Uterus (tissue), 4 donors: ENCODE measurements around the gene MYH11. TPM values are rescaled to one million over a fixed set of nuclear protein-coding genes. Genes with fewer than 3 reads are reported as not detected.

ENCODE experiments used
- DNase-seq, 2 donors: peaks; one replicate each; pipeline ENCODE4 v3.0.0-alpha.2; 2019 to 2020
- H3K27ac ChIP-seq, 2 donors: fragments of 200-600 bp; sonication (generic); 1 replicate in 1 of 2; 2 replicates in 1 of 2; pipeline ENCODE4 v1.5.1; 2016 to 2018
- H3K27me3 ChIP-seq, 2 donors: fragments of 200-600 bp; sonication (generic); one replicate each; pipeline ENCODE4 v1.5.1; 2018 to 2019; ENCODE audit warnings: control low read depth in 1 of 2
- H3K36me3 ChIP-seq, 2 donors: fragments of 200-600 bp; sonication (generic); one replicate each; pipeline ENCODE4 v1.5.1; 2019; ENCODE audit warnings: control low read depth in 1 of 2
- H3K4me1 ChIP-seq, 2 donors: fragments of 200-600 bp; sonication (generic); one replicate each; pipeline ENCODE4 v1.5.1; 2018 to 2019; ENCODE audit warnings: control low read depth in 1 of 2
- H3K4me3 ChIP-seq, 2 donors: fragments of 200-600 bp; sonication (generic); 1 replicate in 1 of 2; 2 replicates in 1 of 2; pipeline ENCODE4 v1.5.1; 2018 to 2019; ENCODE audit warnings: mild to moderate bottlenecking in 1 of 2
- H3K9me3 ChIP-seq, 2 donors: fragments of 200-600 bp; sonication (generic); one replicate each; pipeline ENCODE4 v1.5.1; 2019; ENCODE audit warnings: control low read depth in 1 of 2
- CTCF ChIP-seq, 4 experiments: fragments of 200-600 bp in 2 of 4; fragments of 450-650 bp in 2 of 4; sonication (generic) in 2 of 4; IDR thresholded peaks; one replicate each; pipeline ENCODE4 v1.5.1; 2016 to 2019; ENCODE audit warnings: antibody characterized with exemption in 4 of 4, mild to moderate bottlenecking in 2 of 4, moderate library complexity in 1 of 4
- POLR2A ChIP-seq, 2 donors: fragments of 450-650 bp; IDR thresholded peaks; one replicate each; pipeline ENCODE4 v1.6.1; 2016; ENCODE audit warnings: antibody characterized with exemption in 2 of 2, mild to moderate bottlenecking in 1 of 2, moderate library complexity in 1 of 2
- intact Hi-C: fragments of 100-400 bp; cut with DNase I; formaldehyde crosslinking; loops from one replicate; pipeline ENCODE4 v1.15.1; 2023; ENCODE audit warnings: low total_unique reads
- total RNA-seq, 4 donors: library from RNA; depleted of rRNA in 3 of 4; stranded (reverse); fragments of >200 nt in 3 of 4; gene quantifications; one replicate each; pipeline versions ENCODE4 v1.1.0 to v1.2.4, GENCODE V29; 2014 to 2023
- donor health status: DM: yes; HTN: yes; CAD: no.

The MYH11 gene
- total RNA-seq, 4 donors from 2014 or later = 447 to 1,893 (median 822) TPM

- intact Hi-C loops = no loop called here
- no peak for DNase-seq
- H3K4me1 ChIP-seq = no peaks in the 10 kb centered on the region
- no peak for TF ChIP-seq CTCF (IDR thresholded peaks at IDR 0.05)
- no peak for TF ChIP-seq POLR2A (IDR thresholded peaks at IDR 0.05)
- H3K4me3 ChIP-seq = no peak overlapping the region
- H3K27me3 ChIP-seq = no peaks in the 10 kb centered on the region
- H3K36me3 ChIP-seq = no peaks in the 10 kb centered on the region
- H3K9me3 ChIP-seq = no peaks in the 10 kb centered on the region
- no peak overlapping the region for H3K27ac ChIP-seq
Observed at GRCh38 chr16:15747937-15748336, 108.9 kb downstream of the MYH11 start.

GRCh38 chr16:15746332-15746731 lies 110.5 kb downstream of the MYH11 start:
- H3K27ac ChIP-seq = no peak overlapping the region
- H3K4me1 ChIP-seq = no peaks in the 10 kb centered on the region
- H3K4me3 ChIP-seq = no peak overlapping the region
- no peaks in the 10 kb centered on the region for H3K27me3 ChIP-seq
- H3K36me3 ChIP-seq = no peaks in the 10 kb centered on the region
- no peaks in the 10 kb centered on the region for H3K9me3 ChIP-seq
- TF ChIP-seq CTCF (IDR thresholded peaks at IDR 0.05) = no peak
- TF ChIP-seq POLR2A (IDR thresholded peaks at IDR 0.05) = no peak
- DNase-seq = no peak
- intact Hi-C loops = no loop called here

GRCh38 chr16:15743657-15744056 lies 113.2 kb downstream of the MYH11 start:
- no peak for TF ChIP-seq POLR2A (IDR thresholded peaks at IDR 0.05)
- TF ChIP-seq CTCF (IDR thresholded peaks at IDR 0.05) = no peak
- Histone ChIP-seq H3K4me1 (no peaks in the 10 kb centered on the region), H3K36me3 (no peaks in the 10 kb centered on the region), H3K27ac (no peak overlapping the region), H3K27me3 (no peaks in the 10 kb centered on the region), H3K9me3 (no peaks in the 10 kb centered on the region), H3K4me3 (no peak overlapping the region)
- intact Hi-C loops = no loop called here
- DNase-seq = no peak

GRCh38 chr16:15742716-15743115 lies 114.1 kb downstream of the MYH11 start:
- Histone ChIP-seq H3K27ac (no peak overlapping the region), H3K4me3 (no peak overlapping the region), H3K36me3 (no peaks in the 10 kb centered on the region), H3K4me1 (no peaks in the 10 kb centered on the region), H3K9me3 (no peaks in the 10 kb centered on the region), H3K27me3 (no peaks in the 10 kb centered on the region)
- no peak for TF ChIP-seq CTCF (IDR thresholded peaks at IDR 0.05)
- no peak for TF ChIP-seq POLR2A (IDR thresholded peaks at IDR 0.05)
- intact Hi-C loops = no loop called here
- DNase-seq = no peak

GRCh38 chr16:15741207-15741871 lies 115.5 kb downstream of the MYH11 start:
- intact Hi-C loops = no loop called here

More at GRCh38 chr16:15741207-15741871, 115.5 kb downstream of the MYH11 start:
- no peak overlapping the region for H3K27ac ChIP-seq
- H3K4me1 ChIP-seq = no peaks in the 10 kb centered on the region
- DNase-seq = no peak
- H3K4me3 ChIP-seq = no peak overlapping the region
- no peaks in the 10 kb centered on the region for H3K36me3 ChIP-seq
- TF ChIP-seq CTCF (IDR thresholded peaks at IDR 0.05) (no peak), POLR2A (IDR thresholded peaks at IDR 0.05) (no peak)
- H3K27me3 ChIP-seq = no peaks in the 10 kb centered on the region
- H3K9me3 ChIP-seq = no peaks in the 10 kb centered on the region
